Stimulated activated memory B cell treated with anti-CD40 and anti-IgM and Interleukin-4, amounts not matched to agents 10 μg/mL and 1 μg/mL and 100 μg/mL, for 72 hours (primary cell): Measurements from ENCODE around the gene CNEP1R1.

Experiments used
- ATAC-seq: fragments of 150-1000 bp; cut with Tn5 transposase; 2 replicates; pipeline ENCODE4 v1.10.0; 2021
- H3K27ac Mint-ChIP-seq: one replicate; pipeline ENCODE4 v1.8.0; 2022; ENCODE audit warnings: mild to moderate bottlenecking, mixed read lengths
- H3K27me3 Mint-ChIP-seq: one replicate; pipeline ENCODE4 v1.8.0; 2022; ENCODE audit warnings: mixed read lengths
- H3K36me3 Mint-ChIP-seq: one replicate; pipeline ENCODE4 v1.8.0; 2022; ENCODE audit warnings: mixed read lengths
- H3K4me1 Mint-ChIP-seq: one replicate; pipeline ENCODE4 v1.8.0; 2022; ENCODE audit warnings: mixed read lengths
- H3K4me3 Mint-ChIP-seq: one replicate; pipeline ENCODE4 v1.8.0; 2022; ENCODE audit warnings: mild to moderate bottlenecking, moderate library complexity, mixed read lengths
- H3K9me3 Mint-ChIP-seq: one replicate; pipeline ENCODE4 v1.8.0; 2022; ENCODE audit warnings: mixed read lengths

Gene CNEP1R1

GRCh38 chr16:50065624-50066481 is 40.8 kb downstream of the CNEP1R1 start, which contains the start of gene HEATR3:
TSS of gene HEATR3 (plus strand) at chr16:50065970. CDS start at chr16:50066132, 162 bp downstream.
- H3K27me3 Mint-ChIP-seq: no peaks in the 10 kb centered on the region
- no peaks in the 10 kb centered on the region for H3K9me3 Mint-ChIP-seq
- H3K27ac Mint-ChIP-seq: peak within 1 kb of the TSS; percentile 93
- peaks cover 23% of the 10 kb centered on the region for H3K4me1 Mint-ChIP-seq
- H3K36me3 Mint-ChIP-seq: peaks cover 15% of the 10 kb centered on the region
- peak within 1 kb of the TSS; percentile 92 for H3K4me3 Mint-ChIP-seq
- ATAC-seq: peak; percentile 94

GRCh38 chr16:50066482-50067289 is 41.7 kb downstream of the CNEP1R1 start:
- H3K27me3 Mint-ChIP-seq: no peaks in the 10 kb centered on the region
- no peak for ATAC-seq
- H3K36me3 Mint-ChIP-seq: peaks cover 19% of the 10 kb centered on the region
- peak overlapping the region; percentile 92 for H3K4me3 Mint-ChIP-seq
- H3K27ac Mint-ChIP-seq: peak overlapping the region; percentile 93
- H3K4me1 Mint-ChIP-seq: peaks cover 23% of the 10 kb centered on the region
- H3K9me3 Mint-ChIP-seq: no peaks in the 10 kb centered on the region

GRCh38 chr16:50067290-50067853 is 42.3 kb downstream of the CNEP1R1 start:
- Mint-ChIP-seq H3K36me3 (peaks cover 21% of the 10 kb centered on the region), H3K4me1 (peaks cover 26% of the 10 kb centered on the region), H3K4me3 (peak overlapping the region; percentile 92), H3K27me3 (no peaks in the 10 kb centered on the region), H3K9me3 (no peaks in the 10 kb centered on the region), H3K27ac (peak overlapping the region; percentile 93)
- ATAC-seq: no peak

- H3K4me1 Mint-ChIP-seq: peaks cover 36% of the 10 kb centered on the region
Measured at GRCh38 chr16:50068550-50068949, 43.5 kb downstream of the CNEP1R1 start.

GRCh38 chr16:50069060-50069459 is 44.0 kb downstream of the CNEP1R1 start:
- Mint-ChIP-seq H3K4me1 (peaks cover 36% of the 10 kb centered on the region), H3K27ac (no peak overlapping the region)

More at GRCh38 chr16:50068550-50068949, 43.5 kb downstream of the CNEP1R1 start:
- no peaks in the 10 kb centered on the region for H3K27me3 Mint-ChIP-seq
- H3K27ac Mint-ChIP-seq: no peak overlapping the region
- peaks cover 32% of the 10 kb centered on the region for H3K36me3 Mint-ChIP-seq
- no peaks in the 10 kb centered on the region for H3K9me3 Mint-ChIP-seq
- no peak overlapping the region for H3K4me3 Mint-ChIP-seq
- no peak for ATAC-seq

GRCh38 chr16:50071075-50071671 is 46.1 kb downstream of the CNEP1R1 start:
- H3K9me3 Mint-ChIP-seq: no peaks in the 10 kb centered on the region
- ATAC-seq: no peak
- H3K27me3 Mint-ChIP-seq: no peaks in the 10 kb centered on the region
- no peak overlapping the region for H3K27ac Mint-ChIP-seq
- H3K36me3 Mint-ChIP-seq: peaks cover 39% of the 10 kb centered on the region
- no peak overlapping the region for H3K4me3 Mint-ChIP-seq
- peaks cover 36% of the 10 kb centered on the region for H3K4me1 Mint-ChIP-seq

More at GRCh38 chr16:50069060-50069459, 44.0 kb downstream of the CNEP1R1 start:
- Mint-ChIP-seq H3K27me3 (no peaks in the 10 kb centered on the region), H3K36me3 (peaks cover 33% of the 10 kb centered on the region), H3K9me3 (no peaks in the 10 kb centered on the region), H3K4me3 (no peak overlapping the region)
- no peak for ATAC-seq

- peak overlapping the region; percentile 41 for H3K27ac Mint-ChIP-seq
- no peak for ATAC-seq
- no peak overlapping the region for H3K4me3 Mint-ChIP-seq
- peaks cover 45% of the 10 kb centered on the region for H3K36me3 Mint-ChIP-seq
- peaks cover 23% of the 10 kb centered on the region for H3K4me1 Mint-ChIP-seq
- H3K27me3 Mint-ChIP-seq: no peaks in the 10 kb centered on the region
- no peaks in the 10 kb centered on the region for H3K9me3 Mint-ChIP-seq
Measured at GRCh38 chr16:50072730-50073129, 47.7 kb downstream of the CNEP1R1 start.

GRCh38 chr16:50079397-50080140 is 54.5 kb downstream of the CNEP1R1 start:
- Mint-ChIP-seq H3K36me3 (peaks cover 54% of the 10 kb centered on the region), H3K4me1 (no peaks in the 10 kb centered on the region), H3K9me3 (no peaks in the 10 kb centered on the region), H3K27me3 (no peaks in the 10 kb centered on the region), H3K27ac (no peak overlapping the region), H3K4me3 (no peak overlapping the region)
- no peak for ATAC-seq

- H3K27me3 Mint-ChIP-seq: no peaks in the 10 kb centered on the region
- H3K27ac Mint-ChIP-seq: no peak overlapping the region
- H3K4me1 Mint-ChIP-seq: no peaks in the 10 kb centered on the region
- no peak overlapping the region for H3K4me3 Mint-ChIP-seq
- no peak for ATAC-seq
- H3K9me3 Mint-ChIP-seq: no peaks in the 10 kb centered on the region
- peaks cover 64% of the 10 kb centered on the region for H3K36me3 Mint-ChIP-seq
Measured at GRCh38 chr16:50081428-50082018, 56.5 kb downstream of the CNEP1R1 start.

GRCh38 chr16:50083996-50084395 is 59.0 kb downstream of the CNEP1R1 start:
- Mint-ChIP-seq H3K36me3 (peaks cover 63% of the 10 kb centered on the region), H3K27me3 (no peaks in the 10 kb centered on the region)

GRCh38 chr16:50086176-50086575 is 61.2 kb downstream of the CNEP1R1 start:
- Mint-ChIP-seq H3K4me3 (no peak overlapping the region), H3K27ac (no peak overlapping the region), H3K36me3 (peaks cover 55% of the 10 kb centered on the region)

More at GRCh38 chr16:50083996-50084395, 59.0 kb downstream of the CNEP1R1 start:
- no peak for ATAC-seq
- Mint-ChIP-seq H3K9me3 (no peaks in the 10 kb centered on the region), H3K27ac (no peak overlapping the region), H3K4me3 (no peak overlapping the region), H3K4me1 (no peaks in the 10 kb centered on the region)

More at GRCh38 chr16:50086176-50086575, 61.2 kb downstream of the CNEP1R1 start:
- no peaks in the 10 kb centered on the region for H3K9me3 Mint-ChIP-seq
- no peaks in the 10 kb centered on the region for H3K4me1 Mint-ChIP-seq
- no peak for ATAC-seq
- no peaks in the 10 kb centered on the region for H3K27me3 Mint-ChIP-seq
